Testis (tissue), 3 donors: ENCODE measurements around the gene SMPD2. TPM values are rescaled to one million over a fixed set of nuclear protein-coding genes. Genes with fewer than 3 reads are reported as not detected.

ENCODE experiments used
- DNase-seq: peaks from one replicate; pipeline ENCODE4 v3.0.0-alpha.2; 2019
- H3K27ac ChIP-seq, 2 donors: fragments of 200-600 bp; sonication (generic); one replicate each; pipeline ENCODE4 v1.5.1; 2019
- H3K27me3 ChIP-seq: fragments of 200-600 bp; sonication (generic); one replicate; pipeline ENCODE4 v1.5.1; 2019
- H3K36me3 ChIP-seq: fragments of 200-600 bp; sonication (generic); one replicate; pipeline ENCODE4 v1.5.1; 2017; ENCODE audit warnings: low read depth; ENCODE audit errors: missing control alignments
- H3K4me1 ChIP-seq: fragments of 200-600 bp; sonication (generic); one replicate; pipeline ENCODE4 v1.5.1; 2019
- H3K4me3 ChIP-seq, 2 donors: fragments of 200-600 bp; sonication (generic); one replicate each; pipeline ENCODE4 v1.5.1; 2017 to 2019
- H3K9me3 ChIP-seq: fragments of 200-600 bp; sonication (generic); one replicate; pipeline ENCODE4 v1.5.1; 2017
- CTCF ChIP-seq, 3 experiments: fragments of 450-650 bp in 2 of 3; fragments of 200-600 bp in 1 of 3; sonication (generic) in 1 of 3; IDR thresholded peaks; one replicate each; pipeline ENCODE4 v1.5.1; 2016 to 2019; ENCODE audit warnings: antibody characterized with exemption in 3 of 3, mild to moderate bottlenecking in 2 of 3, moderate library complexity in 1 of 3
- POLR2A ChIP-seq: fragments of 450-650 bp; IDR thresholded peaks from one replicate; pipeline ENCODE4 v1.6.1; 2017; ENCODE audit warnings: antibody characterized with exemption, mild to moderate bottlenecking, moderate library complexity
- WGBS, 2 donors: methylation state at CpG; one replicate each; pipeline ENCODE4 v1.1.5; 2018; 5-methylcytosine and 5-hydroxymethylcytosine counted together
- intact Hi-C: fragments of 100-400 bp; cut with DNase I; formaldehyde crosslinking; loops from one replicate; pipeline ENCODE4 v1.15.1; 2023; ENCODE audit warnings: low total_unique reads
- polyA plus RNA-seq: library from polyadenylated mRNA; stranded (reverse); fragments of 350-450 nt; fragmentation: Illumina TruSeq; extraction: RNeasy Lipid Tissue Mini Kit (QIAGEN cat#74804); gene quantifications from one replicate; pipeline ENCODE4 v1.2.3, GENCODE V29; 2014; ENCODE audit warnings: low read depth, low replicate concordance; ENCODE audit not compliant: insufficient read depth
- total RNA-seq, 2 donors: library from RNA; depleted of rRNA; stranded (reverse); fragments of >200 nt; gene quantifications; one replicate each; pipeline ENCODE4 v1.2.3, GENCODE V29; 2016

SMPD2 gene
- total and polyA plus RNA-seq, 3 donors from 2014 or later: 29.9 to 94.3 (median 49.1) TPM

GRCh38 chr6:109447878-109448555, 7.5 kb downstream of the SMPD2 start:
- 89% methylated on average over 5 to 8 of the region's 8 CpGs for WGBS, 2 donors

GRCh38 chr6:109448615-109449014, 8.1 kb downstream of the SMPD2 start:
- H3K4me1 ChIP-seq: peaks cover 1% of the 10 kb centered on the region
- no peak overlapping the region for H3K4me3 ChIP-seq
- H3K9me3 ChIP-seq: no peaks in the 10 kb centered on the region
- no peak for TF ChIP-seq POLR2A
- no peak for TF ChIP-seq CTCF (IDR thresholded peaks at IDR 0.05)
- no peak for DNase-seq
- intact Hi-C loops: no loop called here
- H3K27me3 ChIP-seq: no peaks in the 10 kb centered on the region
- 73 to 87% methylated on average over 7 of the region's 7 CpGs for WGBS, 2 donors
- no peaks in the 10 kb centered on the region for H3K36me3 ChIP-seq
- no peak overlapping the region for H3K27ac ChIP-seq

More at GRCh38 chr6:109447878-109448555, 7.5 kb downstream of the SMPD2 start:
- no peak for TF ChIP-seq CTCF (IDR thresholded peaks at IDR 0.05)
- Histone ChIP-seq H3K4me3 (no peak overlapping the region), H3K27ac (no peak overlapping the region), H3K36me3 (no peaks in the 10 kb centered on the region), H3K27me3 (no peaks in the 10 kb centered on the region), H3K4me1 (no peaks in the 10 kb centered on the region), H3K9me3 (no peaks in the 10 kb centered on the region)
- DNase-seq: no peak
- intact Hi-C loops: no loop called here

- Histone ChIP-seq H3K4me3 (no peak overlapping the region), H3K36me3 (no peaks in the 10 kb centered on the region), H3K27ac (no peak overlapping the region), H3K4me1 (peaks cover 6% of the 10 kb centered on the region), H3K27me3 (no peaks in the 10 kb centered on the region), H3K9me3 (no peaks in the 10 kb centered on the region)
- intact Hi-C loops: no loop called here
- WGBS, 2 donors: 90 to 94% methylated on average over 12 to 19 of the region's 19 CpGs
- no peak for DNase-seq
- TF ChIP-seq POLR2A: no peak
- no peak for TF ChIP-seq CTCF (IDR thresholded peaks at IDR 0.05)
Observed at GRCh38 chr6:109449064-109449794, 8.7 kb downstream of the SMPD2 start.

- intact Hi-C loops: no loop called here
- Histone ChIP-seq H3K4me3 (no peak overlapping the region), H3K4me1 (peaks cover 11% of the 10 kb centered on the region), H3K36me3 (no peaks in the 10 kb centered on the region), H3K27me3 (no peaks in the 10 kb centered on the region), H3K27ac (no peak overlapping the region), H3K9me3 (no peaks in the 10 kb centered on the region)
- TF ChIP-seq POLR2A: no peak
- no peak for TF ChIP-seq CTCF (IDR thresholded peaks at IDR 0.05)
- DNase-seq: no peak
- 93 to 94% methylated on average over 10 to 16 of the region's 16 CpGs for WGBS, 2 donors
Observed at GRCh38 chr6:109449795-109450673, 9.5 kb downstream of the SMPD2 start.
